ENCODE results near the gene GABBR2. TPM values are rescaled to one million over a fixed set of nuclear protein-coding genes. Genes with fewer than 3 reads are reported as not detected.

Gene GABBR2
- total and polyA plus RNA-seq, 9 of the 15 experiments (the other 6 are each of a cell fraction or from before 2014, with no cell fraction given), result 0.15 to 1.9 (median 0.32) TPM

- TF ChIP-seq ZBTB8A (IDR thresholded peaks at IDR 0.05; ENCODE audit: partially characterized antibody) (no peak), ZC3H4 (CRISPR knock-in tag; IDR thresholded peaks at IDR 0.05; ENCODE audit: borderline replicate concordance) (no peak), SNIP1 (IDR thresholded peaks at IDR 0.05; ENCODE audit: low read depth) (no peak), STAG1 (CRISPR knock-in tag; IDR thresholded peaks at IDR 0.05; ENCODE audit: borderline replicate concordance) (peak; percentile 94), EHMT2 (IDR thresholded peaks at IDR 0.05) (no peak), PHF8 (IDR thresholded peaks at IDR 0.05; ENCODE audit: borderline replicate concordance, low read length) (no peak), ZNF445 (CRISPR knock-in tag; IDR thresholded peaks at IDR 0.05; ENCODE audit: low read depth) (no peak), RBBP5 (IDR thresholded peaks at IDR 0.05; ENCODE audit: borderline replicate concordance, insufficient read depth, low read length, poor library complexity, severe bottlenecking) (no peak), GTF2F1 (IDR thresholded peaks at IDR 0.05; ENCODE audit: low read depth, low read length) (no peak), U2AF2 (optimal IDR thresholded peaks at IDR 0.05; ENCODE audit: low read depth, low read length) (no peak), GATAD2B (IDR thresholded peaks at IDR 0.05; ENCODE audit: borderline replicate concordance) (peak; percentile 33; the same call in 1 of the 2 replicates), CTCF (IDR thresholded peaks at IDR 0.05 in 2 of 3, conservative IDR thresholded peaks at IDR 0.05 in 1 of 3; ENCODE audit: insufficient read depth in 2 of 3, low read depth in 1 of 3, low read length in 3 of 3) (peak; percentile 98 to 99 (median 98)), MED1 (CRISPR knock-in tag; IDR thresholded peaks at IDR 0.05; ENCODE audit: borderline replicate concordance) (no peak), NBN (IDR thresholded peaks at IDR 0.05; ENCODE audit: low read depth) (no peak), SNRNP70 (optimal IDR thresholded peaks at IDR 0.05; ENCODE audit: low read depth, low read length) (no peak), CEBPB (tag; IDR thresholded peaks at IDR 0.05) (no peak), GMEB1 (CRISPR knock-in tag; IDR thresholded peaks at IDR 0.05) (no peak), FOXP4 (CRISPR knock-in tag; IDR thresholded peaks at IDR 0.05; ENCODE audit: borderline replicate concordance) (no peak), DMBX1 (CRISPR knock-in tag; IDR thresholded peaks at IDR 0.05; ENCODE audit: borderline replicate concordance) (no peak), NEUROD1 (IDR thresholded peaks at IDR 0.05; ENCODE audit: borderline replicate concordance, low read depth, low read length, partially characterized antibody) (peak; percentile 54), SMAD4 (CRISPR knock-in tag; conservative IDR thresholded peaks at IDR 0.05) (peak; percentile 55), E2F1 (CRISPR knock-in tag; IDR thresholded peaks at IDR 0.05) (peak; percentile 27; the same call in 1 of the 2 replicates)
Measured at GRCh38 chr9:98315551-98316060, 393.1 kb downstream of the GABBR2 start (continued).

Data from K562 (cell line).